NCI-H146 treated with DMSO at 0.1 percent for 48 hours (cell line): ENCODE data around the gene RAB21.
"Not testable (repeated sequence)": the region's sequence is repeated elsewhere in the genome, so short reads cannot be mapped to it uniquely, and the experiment has no call there.

Source experiments
- DNase-seq: peaks from one replicate; lab custom pipeline; 2025; ENCODE audit not compliant: unreplicated experiment; lab: John Stamatoyannopoulos, UW

The RAB21 gene

GRCh38 chr12:71749666-71750065, 5.0 kb upstream of the RAB21 start:
- no peak for DNase-seq

- no peak for DNase-seq
These were observed 1.8 kb upstream of the RAB21 start for GRCh38 chr12:71752891-71753290.

GRCh38 chr12:71755146-71755892, 656 bp downstream of the RAB21 start:
- no peak for DNase-seq

GRCh38 chr12:71756054-71756690, 1.5 kb downstream of the RAB21 start:
- DNase-seq, result no peak

- DNase-seq, result no peak
These were observed 5.3 kb downstream of the RAB21 start for GRCh38 chr12:71759941-71760340.

- no peak for DNase-seq
These were observed 5.8 kb downstream of the RAB21 start for GRCh38 chr12:71760471-71760870.

- DNase-seq, result not testable (repeated sequence)
These were observed 6.7 kb downstream of the RAB21 start for GRCh38 chr12:71761354-71761753.

DNA sequence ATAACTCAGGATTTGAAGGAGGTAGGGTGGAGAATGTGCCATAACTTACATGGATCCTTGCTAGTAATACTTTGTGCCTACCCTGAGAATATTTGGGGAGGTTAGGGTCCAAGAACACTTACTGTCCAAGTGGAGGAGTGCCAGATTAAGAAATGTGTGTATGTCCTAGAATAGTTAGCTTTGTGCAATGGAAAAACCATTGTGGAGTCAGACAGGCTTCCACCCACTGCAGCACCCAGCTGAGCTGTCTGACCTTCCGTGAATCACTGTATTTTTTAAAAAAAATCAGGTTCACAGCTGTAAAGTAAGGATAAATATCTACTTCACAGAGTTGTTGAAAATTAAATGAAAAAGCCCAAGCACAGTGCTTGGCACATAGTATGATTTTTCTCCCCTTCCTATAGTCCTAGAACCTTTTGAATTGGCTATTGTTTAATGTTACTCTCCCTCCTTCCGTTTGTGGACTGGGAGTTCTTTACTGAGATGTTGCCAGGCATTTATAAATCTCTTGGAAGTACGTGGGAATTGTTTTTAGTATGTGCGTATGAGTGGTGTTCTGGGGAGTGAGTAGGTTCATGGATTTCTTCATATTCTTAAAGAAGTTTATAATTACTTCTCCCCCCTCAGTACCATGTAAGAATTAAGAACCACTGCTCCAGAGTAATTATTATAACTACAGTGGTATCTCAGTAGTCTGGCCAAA, 9.2 kb downstream of the RAB21 start:
- no peak for DNase-seq

GRCh38 chr12:71764587-71765321, 10.1 kb downstream of the RAB21 start:
- no peak for DNase-seq

DNA sequence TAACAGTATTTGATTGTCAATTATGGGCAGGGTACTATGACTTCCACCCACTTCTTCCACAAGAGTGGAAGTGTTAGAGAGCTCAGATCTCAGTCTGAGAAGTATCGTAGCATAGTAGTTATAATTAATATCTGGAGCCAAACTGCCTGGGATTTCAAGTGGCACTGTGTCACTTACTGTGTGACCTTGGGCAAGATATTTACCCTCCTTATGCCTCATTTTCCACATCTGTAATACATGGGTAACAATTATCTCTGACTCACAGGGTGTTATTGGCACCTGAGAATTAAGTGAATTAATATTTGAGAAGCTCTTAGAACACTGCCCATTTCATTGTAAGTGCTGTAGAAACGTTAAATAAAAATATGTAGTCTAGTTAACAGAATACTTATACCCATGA, 11.5 kb downstream of the RAB21 start:
- no peak for DNase-seq

DNA sequence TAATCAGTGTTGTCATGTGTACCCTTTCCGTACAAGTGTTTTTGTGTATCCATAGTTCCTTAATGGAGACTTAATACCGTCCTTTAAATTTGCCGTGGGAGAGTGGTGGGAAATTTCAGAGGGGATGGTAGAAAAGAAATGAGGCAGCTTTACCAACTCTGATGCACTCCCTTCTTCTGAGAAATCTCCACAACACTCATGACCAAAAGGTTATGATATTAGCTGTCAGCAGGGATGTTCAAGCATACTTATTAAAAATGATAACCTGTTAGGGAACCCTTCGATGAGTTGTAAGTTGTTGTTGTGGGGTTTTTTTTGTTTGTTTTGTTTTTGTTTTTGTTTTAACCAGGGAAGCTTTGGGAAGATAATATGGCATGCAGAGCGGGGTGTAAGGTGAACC, 12.5 kb downstream of the RAB21 start:
- DNase-seq, result no peak

DNA sequence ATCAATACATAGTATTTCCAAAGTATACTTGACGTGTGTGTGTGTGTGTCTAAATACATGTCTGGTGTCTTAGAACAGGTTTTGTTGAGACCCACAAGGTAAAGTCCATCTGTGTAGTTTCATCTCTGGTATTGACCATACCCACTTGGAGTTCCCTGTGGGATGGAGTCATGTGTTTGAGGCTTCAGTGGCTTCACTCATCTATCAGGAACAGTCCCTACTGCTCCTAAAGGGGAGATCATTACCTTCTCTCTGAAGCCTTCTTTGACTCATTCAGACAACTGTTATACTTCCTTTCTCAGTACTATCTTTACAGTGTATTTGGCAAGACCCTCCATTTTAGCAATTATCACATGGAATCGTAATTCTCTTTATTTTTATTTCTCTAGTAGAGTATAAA, 14.2 kb downstream of the RAB21 start:
- no peak for DNase-seq

- no peak for DNase-seq
These were observed 16.4 kb downstream of the RAB21 start for GRCh38 chr12:71771069-71771468.

GRCh38 chr12:71772735-71773134, 18.1 kb downstream of the RAB21 start:
- DNase-seq, result no peak

- DNase-seq, result peak; percentile 3
These were observed 25.7 kb downstream of the RAB21 start for GRCh38 chr12:71780237-71780822.

- DNase-seq, result no peak
These were observed 27.4 kb downstream of the RAB21 start for GRCh38 chr12:71782017-71782416.

DNA sequence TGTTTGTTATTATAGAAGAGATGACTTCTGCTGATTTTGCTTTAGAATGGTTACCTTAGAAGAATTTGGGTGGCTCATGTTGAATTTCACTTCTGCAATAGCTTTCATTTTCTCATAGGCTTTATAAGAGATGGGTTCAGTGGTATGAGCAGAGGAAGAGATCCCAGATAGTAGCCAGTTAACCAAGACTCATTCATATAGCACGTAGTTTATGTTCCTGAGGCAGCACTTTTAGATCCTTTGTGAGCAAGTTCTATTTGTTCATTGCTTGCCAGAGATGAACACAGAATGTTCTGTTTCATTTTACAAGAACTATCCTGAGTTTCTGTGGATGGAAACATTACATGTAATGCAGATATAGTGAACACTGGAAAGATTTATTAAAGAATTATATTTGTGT, 32.2 kb downstream of the RAB21 start:
- DNase-seq, result no peak

- no peak for DNase-seq
These were observed 32.9 kb downstream of the RAB21 start for GRCh38 chr12:71787580-71787979.

GRCh38 chr12:71790331-71790730, 35.7 kb downstream of the RAB21 start:
- DNase-seq, result no peak

DNA sequence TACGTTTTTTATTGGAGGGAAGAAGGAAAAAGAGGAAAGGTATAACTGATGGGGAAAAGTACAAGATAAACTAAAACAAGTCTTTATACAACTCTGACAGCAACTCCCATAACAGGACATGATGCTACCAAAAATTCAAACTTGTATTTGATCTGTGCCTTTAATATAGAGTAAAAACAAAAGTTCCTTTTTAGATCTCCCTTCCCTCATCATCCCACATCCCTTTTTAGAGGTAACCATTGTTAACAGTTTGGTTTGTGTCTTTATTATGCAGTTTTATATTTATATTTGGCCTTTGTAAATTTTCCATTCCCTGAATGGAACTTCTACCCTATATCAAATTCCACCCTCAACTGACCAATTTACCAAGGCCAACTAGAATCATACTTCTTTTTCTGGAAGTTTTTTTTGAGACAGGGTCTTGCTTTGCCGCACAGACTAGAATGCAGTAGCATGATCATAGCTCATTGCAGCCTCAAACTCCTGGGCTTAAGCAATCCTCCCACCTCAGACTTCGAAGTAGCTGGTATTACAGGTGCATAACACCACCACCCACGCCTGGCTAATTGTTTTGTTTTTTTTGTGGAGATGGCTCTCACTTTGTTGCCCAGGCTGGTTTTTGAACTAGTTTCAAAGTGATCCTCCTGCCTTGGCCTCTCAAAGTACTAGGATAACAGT, 36.9 kb downstream of the RAB21 start:
- DNase-seq, result no peak

- no peak for DNase-seq
These were observed 37.9 kb downstream of the RAB21 start for GRCh38 chr12:71792599-71792998.
